Hepatocyte (in vitro differentiated cells): Measurements from ENCODE around the gene NMNAT2. TPM values are rescaled to one million over a fixed set of nuclear protein-coding genes. Genes with fewer than 3 reads are reported as not detected.
A peak's percentile ranks its signal among the peaks of the same experiment; 100 is the strongest.

Experiments used
- DNase-seq: peaks from one replicate; pipeline ENCODE4 v3.0.0-alpha.2; 2016; ENCODE audit warnings: low spot score
- H2AFZ ChIP-seq: fragments of 200-600 bp; sonication (generic); 2 replicates; pipeline ENCODE4 v1.6.0; 2016; ENCODE audit warnings: antibody characterized with exemption, mild to moderate bottlenecking
- H3K27ac ChIP-seq: fragments of 200-600 bp; sonication (generic); 2 replicates; pipeline ENCODE4 v1.5.1; 2016; ENCODE audit warnings: mild to moderate bottlenecking
- H3K27me3 ChIP-seq: fragments of 200-600 bp; sonication (generic); 2 replicates; pipeline ENCODE4 v1.6.1; 2016
- H3K36me3 ChIP-seq: fragments of 200-600 bp; sonication (generic); replicated peaks from 2 replicates; pipeline ENCODE4 v1.5.1; 2016; ENCODE audit warnings: low read depth; ENCODE audit not compliant: insufficient read depth
- H3K4me1 ChIP-seq: fragments of 200-600 bp; sonication (generic); 2 replicates; pipeline ENCODE4 v1.5.1; 2016; ENCODE audit warnings: mild to moderate bottlenecking, moderate library complexity; ENCODE audit not compliant: insufficient read depth
- H3K4me2 ChIP-seq: fragments of 200-600 bp; sonication (generic); 2 replicates; pipeline ENCODE4 v1.6.0; 2016
- H3K4me3 ChIP-seq: fragments of 200-600 bp; sonication (generic); 2 replicates; pipeline ENCODE4 v1.5.1; 2016; ENCODE audit warnings: mild to moderate bottlenecking
- H3K79me2 ChIP-seq: fragments of 200-600 bp; sonication (generic); 2 replicates; pipeline ENCODE4 v1.6.0; 2017; ENCODE audit warnings: mild to moderate bottlenecking
- H3K9me2 ChIP-seq: fragments of 200-600 bp; sonication (generic); replicated peaks from 2 replicates; pipeline ENCODE4 v1.6.0; 2017; ENCODE audit warnings: mild to moderate bottlenecking; ENCODE audit not compliant: insufficient read depth
- H3K9me3 ChIP-seq: fragments of 200-600 bp; sonication (generic); 2 replicates; pipeline ENCODE4 v1.5.1; 2016; ENCODE audit warnings: low read depth, mild to moderate bottlenecking
- H4K20me1 ChIP-seq: fragments of 200-600 bp; sonication (generic); 2 replicates; pipeline ENCODE4 v1.6.0; 2016; ENCODE audit warnings: mild to moderate bottlenecking; ENCODE audit not compliant: insufficient read depth, poor library complexity, severe bottlenecking
- EZH2 ChIP-seq: fragments of 200-600 bp; sonication (generic); IDR thresholded peaks from 2 replicates; pipeline ENCODE4 v1.6.1; 2016; ENCODE audit warnings: antibody characterized with exemption, mild to moderate bottlenecking, borderline replicate concordance
- EZH2phosphoT487 ChIP-seq: fragments of 200-600 bp; sonication (generic); IDR thresholded peaks from one replicate; pipeline ENCODE4 v1.6.1; 2018; ENCODE audit warnings: antibody characterized with exemption, mild to moderate bottlenecking, low read depth, moderate library complexity; ENCODE audit not compliant: unreplicated experiment, severe bottlenecking
- WGBS: methylation state at CpG from one replicate; pipeline ENCODE4 v1.1.6; 2016; ENCODE audit warnings: low lambda C conversion rate; ENCODE audit errors: missing lambda C conversion rate; 5-methylcytosine and 5-hydroxymethylcytosine counted together
- polyA plus RNA-seq: library from polyadenylated mRNA; unstranded; fragments of >200 nt; fragmentation: Nextera tagmentation; extraction: Ambion mirVana; gene quantifications from 2 replicates; pipeline ENCODE4 v1.2.1, GENCODE V29; 2016
- total RNA-seq: library from RNA; depleted of rRNA; stranded (reverse); fragments of >200 nt; gene quantifications from 2 replicates; pipeline ENCODE4 v1.2.3, GENCODE V29; 2014
- TF ChIP-seq, protein P1 (sequence below): fragments of 200-600 bp; sonication (generic); IDR thresholded peaks from 2 replicates; pipeline ENCODE4 v1.5.1; 2016; ENCODE audit warnings: antibody characterized with exemption, mild to moderate bottlenecking; ENCODE audit not compliant: poor library complexity

The NMNAT2 gene
- total and polyA plus RNA-seq, 2 experiments from 2014 or later = 0.66 to 1.00 TPM

DNA sequence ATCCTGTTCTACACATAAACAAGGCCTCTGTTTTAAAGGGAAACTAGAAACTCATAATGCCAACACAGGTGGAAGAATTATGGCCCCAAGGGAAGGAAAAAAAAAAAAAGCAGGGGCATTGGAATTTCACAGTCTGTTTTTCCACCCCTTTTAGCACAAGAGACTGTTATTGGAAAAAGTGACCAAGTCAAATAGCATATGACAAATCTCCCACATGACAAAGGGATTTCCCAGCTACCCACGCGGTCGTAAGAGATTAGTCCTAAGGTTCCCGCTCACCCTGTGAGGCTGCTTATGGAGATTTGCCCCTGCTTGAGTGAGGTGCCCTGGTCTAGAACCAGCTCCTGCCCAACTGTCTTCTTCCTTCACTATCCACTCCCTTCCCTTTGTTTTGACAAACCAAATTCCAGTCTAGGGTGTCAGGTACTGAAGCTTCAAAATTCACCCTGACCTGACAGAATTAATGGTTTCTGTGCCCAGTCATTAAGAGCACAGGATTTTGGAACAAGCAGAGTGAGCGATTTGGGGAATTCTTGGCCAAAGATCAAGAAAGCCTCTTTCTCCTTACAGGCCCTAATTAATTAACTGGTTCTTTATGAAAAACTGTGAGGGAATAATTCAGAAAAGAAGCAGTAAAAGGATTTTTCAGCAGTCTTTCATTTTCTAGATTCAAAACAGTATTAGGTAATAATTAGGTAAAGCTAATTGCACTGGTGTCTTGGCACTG is 107.3 kb downstream of the NMNAT2 start:
- no peak for DNase-seq
- H3K27ac ChIP-seq = peak overlapping the region; percentile 31
- WGBS = 73% methylated on average over 5 of the region's 5 CpGs

DNA sequence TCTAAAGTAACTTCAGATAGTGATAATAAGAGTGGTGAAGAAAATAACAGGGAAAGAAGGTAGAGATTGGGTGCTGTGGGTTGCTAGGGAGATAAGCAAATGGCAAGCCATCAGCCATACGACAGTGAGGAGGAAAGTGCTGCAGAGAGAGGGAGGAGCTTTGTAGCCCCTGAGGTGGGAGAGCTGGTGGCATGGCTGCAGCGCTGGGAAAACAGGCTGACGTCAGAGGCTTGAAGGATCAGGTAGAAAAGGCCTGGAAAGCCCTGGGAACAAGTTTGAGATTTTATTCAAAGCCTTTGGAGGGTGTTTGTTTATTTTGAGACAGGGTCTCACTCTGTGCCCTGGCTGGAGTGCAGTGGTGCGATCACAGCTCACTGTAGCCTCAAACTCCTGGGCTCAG is 109.5 kb downstream of the NMNAT2 start:
- H3K27ac ChIP-seq = no peak overlapping the region
- H3K36me3 ChIP-seq = no peaks in the 10 kb centered on the region
- DNase-seq = no peak
- H3K27me3 ChIP-seq = no peaks in the 10 kb centered on the region
- H3K9me3 ChIP-seq = no peaks in the 10 kb centered on the region
- no peak overlapping the region for H2AFZ ChIP-seq
- TF ChIP-seq, protein P1, sequence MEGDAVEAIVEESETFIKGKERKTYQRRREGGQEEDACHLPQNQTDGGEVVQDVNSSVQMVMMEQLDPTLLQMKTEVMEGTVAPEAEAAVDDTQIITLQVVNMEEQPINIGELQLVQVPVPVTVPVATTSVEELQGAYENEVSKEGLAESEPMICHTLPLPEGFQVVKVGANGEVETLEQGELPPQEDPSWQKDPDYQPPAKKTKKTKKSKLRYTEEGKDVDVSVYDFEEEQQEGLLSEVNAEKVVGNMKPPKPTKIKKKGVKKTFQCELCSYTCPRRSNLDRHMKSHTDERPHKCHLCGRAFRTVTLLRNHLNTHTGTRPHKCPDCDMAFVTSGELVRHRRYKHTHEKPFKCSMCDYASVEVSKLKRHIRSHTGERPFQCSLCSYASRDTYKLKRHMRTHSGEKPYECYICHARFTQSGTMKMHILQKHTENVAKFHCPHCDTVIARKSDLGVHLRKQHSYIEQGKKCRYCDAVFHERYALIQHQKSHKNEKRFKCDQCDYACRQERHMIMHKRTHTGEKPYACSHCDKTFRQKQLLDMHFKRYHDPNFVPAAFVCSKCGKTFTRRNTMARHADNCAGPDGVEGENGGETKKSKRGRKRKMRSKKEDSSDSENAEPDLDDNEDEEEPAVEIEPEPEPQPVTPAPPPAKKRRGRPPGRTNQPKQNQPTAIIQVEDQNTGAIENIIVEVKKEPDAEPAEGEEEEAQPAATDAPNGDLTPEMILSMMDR = no peak
- TF ChIP-seq EZH2phosphoT487 (no peak), EZH2 (no peak)
- no peaks in the 10 kb centered on the region for H3K9me2 ChIP-seq
- H3K4me1 ChIP-seq = peaks cover 3% of the 10 kb centered on the region
- H3K4me2 ChIP-seq = no peak overlapping the region
- no peaks in the 10 kb centered on the region for H3K79me2 ChIP-seq
- 84% methylated on average over 4 of the region's 4 CpGs for WGBS
- H3K4me3 ChIP-seq = no peak overlapping the region
- H4K20me1 ChIP-seq = no peaks in the 10 kb centered on the region

More for the DNA sequence above, 107.3 kb downstream of the NMNAT2 start:
- Histone ChIP-seq H4K20me1 (no peaks in the 10 kb centered on the region), H3K9me2 (no peaks in the 10 kb centered on the region), H3K4me2 (no peak overlapping the region), H3K79me2 (no peaks in the 10 kb centered on the region), H3K27me3 (no peaks in the 10 kb centered on the region), H3K4me3 (no peak overlapping the region), H2AFZ (no peak overlapping the region), H3K4me1 (no peaks in the 10 kb centered on the region), H3K36me3 (no peaks in the 10 kb centered on the region), H3K9me3 (no peaks in the 10 kb centered on the region)
- TF ChIP-seq EZH2phosphoT487 (no peak), EZH2 (no peak)
- TF ChIP-seq, protein P1 = no peak

DNA sequence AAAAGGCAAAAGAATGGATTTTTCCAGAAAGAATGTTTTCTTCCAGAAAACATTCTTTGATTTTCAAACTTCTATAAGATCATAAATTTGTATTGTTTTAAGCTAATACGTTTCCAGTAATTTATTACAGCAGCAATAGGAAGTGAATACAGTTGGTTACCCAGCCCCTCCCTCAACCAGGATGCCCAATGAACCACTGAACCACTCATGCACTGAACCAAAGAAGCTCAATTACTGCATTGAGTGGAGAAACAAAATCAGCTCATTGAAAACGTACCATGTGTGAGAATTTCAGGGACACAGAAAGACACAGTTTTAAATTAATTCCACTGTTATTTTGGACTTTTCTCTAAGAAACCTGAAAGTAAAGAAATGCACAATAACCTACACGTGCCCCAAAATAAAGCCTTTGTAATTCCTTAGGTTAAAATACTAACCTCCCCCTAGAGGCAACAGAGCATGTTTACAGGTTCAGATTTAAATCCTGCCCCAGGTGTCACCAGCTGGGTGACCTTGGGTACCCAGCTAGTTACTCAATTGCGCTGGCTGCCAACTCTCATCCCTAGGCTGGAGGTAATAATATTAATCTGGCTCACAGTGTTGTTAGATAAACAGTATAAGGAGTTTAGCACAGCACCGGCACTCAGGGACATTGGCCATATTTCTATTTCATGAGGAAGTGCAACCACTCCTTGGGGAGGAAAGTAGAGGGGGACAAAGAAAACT is 111.7 kb downstream of the NMNAT2 start:
- no peaks in the 10 kb centered on the region for H3K9me2 ChIP-seq
- no peak for DNase-seq
- H3K4me2 ChIP-seq = no peak overlapping the region
- H4K20me1 ChIP-seq = no peaks in the 10 kb centered on the region
- no peak overlapping the region for H3K27ac ChIP-seq
- no peak overlapping the region for H2AFZ ChIP-seq
- no peaks in the 10 kb centered on the region for H3K27me3 ChIP-seq
- H3K4me3 ChIP-seq = no peak overlapping the region
- no peaks in the 10 kb centered on the region for H3K36me3 ChIP-seq
- H3K9me3 ChIP-seq = no peaks in the 10 kb centered on the region
- no peaks in the 10 kb centered on the region for H3K79me2 ChIP-seq
- TF ChIP-seq EZH2phosphoT487 = no peak
- TF ChIP-seq, protein P1 = peak; percentile 2
- peaks cover 3% of the 10 kb centered on the region for H3K4me1 ChIP-seq
- WGBS = 74% methylated on average over 5 of the region's 5 CpGs
